ENCODE results near the gene MAGT1. TPM values are rescaled to one million over a fixed set of nuclear protein-coding genes. Genes with fewer than 3 reads are reported as not detected.

MAGT1 gene
- total and polyA plus RNA-seq, 9 donors, result 36.1 to 54.4 (median 43.5) TPM

DNA sequence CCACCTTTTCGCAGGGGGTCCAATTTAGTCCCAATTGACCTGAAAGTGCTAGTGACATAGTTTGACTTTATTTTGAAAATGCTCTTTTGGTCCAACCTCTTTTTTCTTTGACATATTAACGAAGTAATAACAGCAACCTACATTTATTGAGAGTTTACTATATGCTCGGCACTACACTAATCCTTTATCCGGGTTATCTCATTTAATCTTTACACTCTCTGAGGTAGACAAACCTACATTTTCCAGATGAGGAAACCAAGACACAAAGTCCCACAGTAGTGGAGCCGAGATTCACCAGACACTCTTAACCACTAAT is 108.9 kb downstream of the MAGT1 start:
- no peak for DNase-seq
- Histone ChIP-seq H3K36me3 (ENCODE audit: control insufficient read depth, insufficient read depth, low read length) (no peaks in the 10 kb centered on the region), H3K4me1 (ENCODE audit: control insufficient read depth, insufficient read depth, low read length) (no peaks in the 10 kb centered on the region), H3K4me3 (ENCODE audit: low read length) (peak overlapping the region; percentile 62), H3K27me3 (ENCODE audit: control insufficient read depth, insufficient read depth, low read length) (no peaks in the 10 kb centered on the region), H3K27ac (ENCODE audit: low read length) (peak overlapping the region; percentile 95), H3K9me3 (replicated peaks; ENCODE audit: control insufficient read depth, low read depth, low read length) (no peaks in the 10 kb centered on the region)
- WGBS (ENCODE audit: insufficient coverage), result no CpG with 5 or more reads among the region's 5 CpGs

DNA sequence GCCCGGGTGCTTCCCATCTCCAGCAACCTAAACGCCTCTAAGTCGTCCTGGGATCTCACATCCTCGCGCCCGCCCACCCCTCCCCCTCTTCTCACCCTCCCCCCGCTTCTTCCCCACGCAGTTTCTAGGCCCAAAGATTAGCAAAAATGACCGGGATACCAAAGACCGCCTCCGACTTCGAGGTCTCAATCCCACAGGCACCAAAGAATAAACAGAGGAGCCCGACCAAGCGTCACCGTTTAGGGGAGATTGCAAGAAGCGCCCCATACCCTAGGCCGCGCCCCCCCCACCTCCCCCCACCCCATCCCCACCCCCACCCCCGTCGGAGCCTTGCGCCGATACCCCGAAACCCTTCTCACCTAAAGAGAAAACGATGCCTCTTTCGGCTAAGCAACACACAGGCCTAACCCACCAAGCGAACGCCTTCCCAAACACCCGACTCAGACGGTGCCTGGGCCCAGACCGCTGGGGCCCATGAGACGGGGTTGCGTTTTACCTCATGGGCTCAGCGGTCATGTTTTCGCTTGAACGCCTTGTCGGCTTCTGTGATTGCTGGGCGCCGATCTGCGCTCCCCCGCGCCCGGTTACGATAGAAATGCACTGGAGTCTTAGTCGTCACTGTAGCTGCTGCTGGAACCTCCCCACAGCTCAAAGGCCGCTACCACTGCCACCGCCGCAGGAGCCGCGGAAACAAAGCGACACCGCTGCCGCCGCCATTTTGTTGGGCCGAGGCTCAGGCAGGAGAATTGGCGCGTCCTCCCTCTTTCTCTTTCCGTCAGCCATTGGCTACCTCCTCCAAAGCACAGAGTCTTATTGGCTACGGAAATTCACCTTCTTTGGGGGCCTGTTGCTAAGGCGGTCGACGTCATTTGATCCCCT is 109.5 kb downstream of the MAGT1 start, which contains the start of gene ATRX:
TSS of gene ATRX (minus strand) at position 731 of the 879 bp plus-strand sequence. CDS start at position 516, 215 bp downstream.
- WGBS (ENCODE audit: insufficient coverage), result 32% methylated on average over 34 of the region's 61 CpGs
- Histone ChIP-seq H3K4me3 (ENCODE audit: low read length) (peak within 1 kb of the TSS; percentile 62), H3K27me3 (ENCODE audit: control insufficient read depth, insufficient read depth, low read length) (no peaks in the 10 kb centered on the region), H3K9me3 (replicated peaks; ENCODE audit: control insufficient read depth, low read depth, low read length) (no peaks in the 10 kb centered on the region), H3K27ac (ENCODE audit: low read length) (peak within 1 kb of the TSS; percentile 95), H3K36me3 (ENCODE audit: control insufficient read depth, insufficient read depth, low read length) (no peaks in the 10 kb centered on the region), H3K4me1 (ENCODE audit: control insufficient read depth, insufficient read depth, low read length) (no peaks in the 10 kb centered on the region)
- DNase-seq, result peak; percentile 95

DNA sequence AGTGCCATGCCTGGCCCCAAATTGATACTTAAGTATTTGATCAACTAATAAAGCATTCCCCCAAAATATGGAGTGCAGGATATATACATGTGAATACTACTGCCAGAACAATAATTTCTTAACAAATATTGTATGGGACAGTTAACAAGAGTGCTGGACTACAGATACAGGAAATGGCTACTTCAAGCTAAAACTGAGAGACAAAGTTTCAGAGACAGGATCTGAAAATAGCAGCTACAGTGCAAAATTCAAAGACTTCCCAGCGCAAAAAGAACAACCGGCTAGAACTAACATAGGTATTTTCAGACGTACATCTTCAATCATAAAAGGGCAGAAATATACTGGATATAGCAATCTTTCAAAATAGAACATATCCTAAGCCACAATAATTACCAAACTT is 115.5 kb downstream of the MAGT1 start:
- H3K27me3 ChIP-seq (ENCODE audit: control insufficient read depth, insufficient read depth, low read length), result no peaks in the 10 kb centered on the region
- H3K27ac ChIP-seq (ENCODE audit: low read length), result no peak overlapping the region
- no peak for DNase-seq
- no peak overlapping the region for H3K4me3 ChIP-seq (ENCODE audit: low read length)
- H3K4me1 ChIP-seq (ENCODE audit: control insufficient read depth, insufficient read depth, low read length), result no peaks in the 10 kb centered on the region
- no CpG with 5 or more reads among the region's 3 CpGs for WGBS (ENCODE audit: insufficient coverage)
- H3K9me3 ChIP-seq (replicated peaks; ENCODE audit: control insufficient read depth, low read depth, low read length), result no peaks in the 10 kb centered on the region
- no peaks in the 10 kb centered on the region for H3K36me3 ChIP-seq (ENCODE audit: control insufficient read depth, insufficient read depth, low read length)

DNA sequence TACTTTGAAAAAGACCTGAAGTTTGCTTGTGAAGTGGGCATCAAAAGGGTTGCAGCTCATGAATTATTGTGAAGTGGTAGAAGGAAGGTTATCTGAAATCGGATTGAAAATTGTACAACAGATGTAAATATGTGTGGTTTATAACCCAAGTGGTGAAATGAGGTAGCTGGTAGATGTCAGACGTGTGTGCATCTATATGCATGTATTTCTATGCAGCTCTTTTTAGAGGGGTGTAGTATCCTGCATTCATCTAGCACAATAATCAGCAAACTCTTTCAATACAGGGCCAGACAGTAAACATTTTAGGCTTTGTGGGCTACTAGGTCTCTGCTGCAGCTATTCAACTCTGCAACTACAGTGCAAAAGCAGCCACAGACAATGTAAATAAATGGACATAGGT is 118.6 kb downstream of the MAGT1 start:
- DNase-seq, result no peak
- H3K27ac ChIP-seq (ENCODE audit: low read length), result no peak overlapping the region
- H3K4me1 ChIP-seq (ENCODE audit: control insufficient read depth, insufficient read depth, low read length), result no peaks in the 10 kb centered on the region
- H3K36me3 ChIP-seq (ENCODE audit: control insufficient read depth, insufficient read depth, low read length), result no peaks in the 10 kb centered on the region
- WGBS (ENCODE audit: insufficient coverage), result 80% methylated on average over 1 of the region's 2 CpGs
- no peak overlapping the region for H3K4me3 ChIP-seq (ENCODE audit: low read length)
- H3K27me3 ChIP-seq (ENCODE audit: control insufficient read depth, insufficient read depth, low read length), result no peaks in the 10 kb centered on the region
- H3K9me3 ChIP-seq (replicated peaks; ENCODE audit: control insufficient read depth, low read depth, low read length), result no peaks in the 10 kb centered on the region

Other genes starting within 250 kb of the MAGT1 start
- 59.8 TPM for gene ATRX, start 109.2 kb downstream of the MAGT1 start, total RNA-seq
- gene ATRX, start 109.2 kb downstream of the MAGT1 start, polyA plus RNA-seq (ENCODE audit: insufficient read depth in 1 of 8, insufficient read length in 8 of 8, low replicate concordance in 1 of 8), result 10 to 100 TPM; 28.4 to 60.7 (median 50.1) TPM
- 505 TPM for gene COX7B, start 4.0 kb upstream of the MAGT1 start, total RNA-seq
- gene COX7B, start 4.0 kb upstream of the MAGT1 start, polyA plus RNA-seq (ENCODE audit: insufficient read depth in 1 of 8, insufficient read length in 8 of 8, low replicate concordance in 1 of 8), result 100 to 1,000 TPM; 220 to 347 (median 264) TPM
- 12.9 TPM for gene ATP7A, start 15.3 kb upstream of the MAGT1 start, total RNA-seq
- 10 to 100 TPM in 1 of 8 donors, 1 to 10 TPM in 7; 5.6 to 10.7 (median 8.4) TPM for gene ATP7A, start 15.3 kb upstream of the MAGT1 start, polyA plus RNA-seq (ENCODE audit: insufficient read depth in 1 of 8, insufficient read length in 8 of 8, low replicate concordance in 1 of 8)
- 0.13 TPM for gene PGAM4, start 74.2 kb upstream of the MAGT1 start, total RNA-seq
- under 1 TPM in 2 of 8 donors, not detected in 6; 0.26 to 0.48 TPM for gene PGAM4, start 74.2 kb upstream of the MAGT1 start, polyA plus RNA-seq (ENCODE audit: insufficient read depth in 1 of 8, insufficient read length in 8 of 8, low replicate concordance in 1 of 8)
- gene PGK1, start 208.8 kb upstream of the MAGT1 start, total RNA-seq, result 192 TPM
- gene PGK1, start 208.8 kb upstream of the MAGT1 start, polyA plus RNA-seq (ENCODE audit: insufficient read depth in 1 of 8, insufficient read length in 8 of 8, low replicate concordance in 1 of 8), result 100 to 1,000 TPM; 210 to 300 (median 246) TPM
- 21.6 TPM for gene TAF9B, start 244.2 kb upstream of the MAGT1 start, total RNA-seq
- 10 to 100 TPM; 24.5 to 31.0 (median 28.2) TPM for gene TAF9B, start 244.2 kb upstream of the MAGT1 start, polyA plus RNA-seq (ENCODE audit: insufficient read depth in 1 of 8, insufficient read length in 8 of 8, low replicate concordance in 1 of 8)

All from muscle of leg (tissue), 11 donors.